Colonic mucosa (tissue), 4 donors: ENCODE results near the gene AMACR. TPM values are rescaled to one million over a fixed set of nuclear protein-coding genes. Genes with fewer than 3 reads are reported as not detected.

Source experiments
- DNase-seq: peaks from one replicate; pipeline ENCODE4 v3.0.0-alpha.2; 2020
- H3K27ac ChIP-seq: fragments of 200-600 bp; one replicate; pipeline ENCODE4 v1.8.0; 2021
- H3K27me3 ChIP-seq: fragments of 200-600 bp; one replicate; pipeline ENCODE4 v1.8.0; 2021
- H3K36me3 ChIP-seq: fragments of 200-600 bp; one replicate; pipeline ENCODE4 v1.8.0; 2021
- H3K4me1 ChIP-seq: fragments of 200-600 bp; one replicate; pipeline ENCODE4 v1.8.0; 2021; ENCODE audit warnings: mild to moderate bottlenecking
- H3K4me3 ChIP-seq: fragments of 200-600 bp; one replicate; pipeline ENCODE4 v1.8.0; 2021
- H3K9ac ChIP-seq, 2 donors: one replicate each; pipeline ENCODE4 v1.7.0; 2013; ENCODE audit warnings: control low read depth in 2 of 2, low read depth in 2 of 2, low read length in 2 of 2
- H3K9me3 ChIP-seq: fragments of 200-600 bp; one replicate; pipeline ENCODE4 v1.8.0; 2021
- intact Hi-C: fragments of 100-400 bp; cut with DNase I; formaldehyde crosslinking; loops from one replicate; pipeline ENCODE4 v1.14.1; 2022
- total RNA-seq, 2 donors: library from RNA; stranded (reverse); fragmentation: NEBNext Ultra II Directional in 1 of 2; extraction: Animal tissue kit (Norgen Biotek cat#: 25700) in 1 of 2; gene quantifications; one replicate each; pipeline ENCODE4 v1.2.1, GENCODE V29; 2021
- TF ChIP-seq, protein P1 (sequence below): fragments of 200-600 bp; IDR thresholded peaks from one replicate; pipeline ENCODE4 v1.8.0; 2022; ENCODE audit warnings: antibody characterized with exemption, mild to moderate bottlenecking
- donor health status: healthy.
- donor health status: DM: no; HTN: no; CAD: no.
- donor health status: DM: no; HTN: no; CAD: no.

The AMACR gene
- total RNA-seq, 2 donors from 2014 or later, result 50.3 to 67.9 TPM

DNA sequence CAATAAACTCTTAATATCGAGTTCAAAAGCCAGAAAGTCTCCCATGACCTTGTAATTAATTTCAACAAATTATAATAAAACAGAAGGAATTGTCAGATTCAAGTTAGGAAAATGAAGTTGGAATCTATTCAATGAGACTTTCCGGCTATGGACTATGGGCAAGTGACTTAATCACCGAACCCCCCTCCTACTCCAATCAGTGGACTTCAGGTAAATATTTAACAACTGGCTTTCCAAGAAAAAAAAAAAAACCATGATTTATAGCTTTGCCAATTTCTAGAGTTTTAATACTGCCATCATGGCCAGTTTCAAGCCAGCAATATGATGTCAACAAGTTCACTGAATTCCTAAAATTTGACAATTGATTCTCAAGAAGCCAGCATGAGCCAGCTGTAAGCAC is 27.8 kb downstream of the AMACR start:
- intact Hi-C loops, result no loop called here
- no peak overlapping the region for H3K9ac ChIP-seq
- TF ChIP-seq, protein P1, sequence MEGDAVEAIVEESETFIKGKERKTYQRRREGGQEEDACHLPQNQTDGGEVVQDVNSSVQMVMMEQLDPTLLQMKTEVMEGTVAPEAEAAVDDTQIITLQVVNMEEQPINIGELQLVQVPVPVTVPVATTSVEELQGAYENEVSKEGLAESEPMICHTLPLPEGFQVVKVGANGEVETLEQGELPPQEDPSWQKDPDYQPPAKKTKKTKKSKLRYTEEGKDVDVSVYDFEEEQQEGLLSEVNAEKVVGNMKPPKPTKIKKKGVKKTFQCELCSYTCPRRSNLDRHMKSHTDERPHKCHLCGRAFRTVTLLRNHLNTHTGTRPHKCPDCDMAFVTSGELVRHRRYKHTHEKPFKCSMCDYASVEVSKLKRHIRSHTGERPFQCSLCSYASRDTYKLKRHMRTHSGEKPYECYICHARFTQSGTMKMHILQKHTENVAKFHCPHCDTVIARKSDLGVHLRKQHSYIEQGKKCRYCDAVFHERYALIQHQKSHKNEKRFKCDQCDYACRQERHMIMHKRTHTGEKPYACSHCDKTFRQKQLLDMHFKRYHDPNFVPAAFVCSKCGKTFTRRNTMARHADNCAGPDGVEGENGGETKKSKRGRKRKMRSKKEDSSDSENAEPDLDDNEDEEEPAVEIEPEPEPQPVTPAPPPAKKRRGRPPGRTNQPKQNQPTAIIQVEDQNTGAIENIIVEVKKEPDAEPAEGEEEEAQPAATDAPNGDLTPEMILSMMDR, result no peak
- no peaks in the 10 kb centered on the region for H3K36me3 ChIP-seq
- no peaks in the 10 kb centered on the region for H3K9me3 ChIP-seq
- H3K4me1 ChIP-seq, result no peaks in the 10 kb centered on the region
- H3K27ac ChIP-seq, result no peak overlapping the region
- no peak for DNase-seq
- no peak overlapping the region for H3K4me3 ChIP-seq
- H3K27me3 ChIP-seq, result no peaks in the 10 kb centered on the region

GRCh38 chr5:33978306-33978705 is 29.5 kb downstream of the AMACR start:
- H3K36me3 ChIP-seq, result no peaks in the 10 kb centered on the region
- intact Hi-C loops, result no loop called here
- no peak overlapping the region for H3K27ac ChIP-seq
- H3K4me3 ChIP-seq, result no peak overlapping the region
- no peak overlapping the region for H3K9ac ChIP-seq
- no peaks in the 10 kb centered on the region for H3K4me1 ChIP-seq
- no peaks in the 10 kb centered on the region for H3K27me3 ChIP-seq
- H3K9me3 ChIP-seq, result no peaks in the 10 kb centered on the region
- TF ChIP-seq, protein P1, result no peak
- DNase-seq, result no peak

- Histone ChIP-seq H3K9ac (no peak overlapping the region), H3K9me3 (no peaks in the 10 kb centered on the region), H3K4me1 (no peaks in the 10 kb centered on the region), H3K27me3 (no peaks in the 10 kb centered on the region), H3K27ac (no peak overlapping the region), H3K36me3 (no peaks in the 10 kb centered on the region), H3K4me3 (no peak overlapping the region)
- intact Hi-C loops, result no loop called here
- TF ChIP-seq, protein P1, result no peak
- no peak for DNase-seq
Measured at GRCh38 chr5:33976307-33976706, 31.5 kb downstream of the AMACR start.

GRCh38 chr5:33975852-33976251 is 32.0 kb downstream of the AMACR start:
- intact Hi-C loops, result no loop called here

DNA sequence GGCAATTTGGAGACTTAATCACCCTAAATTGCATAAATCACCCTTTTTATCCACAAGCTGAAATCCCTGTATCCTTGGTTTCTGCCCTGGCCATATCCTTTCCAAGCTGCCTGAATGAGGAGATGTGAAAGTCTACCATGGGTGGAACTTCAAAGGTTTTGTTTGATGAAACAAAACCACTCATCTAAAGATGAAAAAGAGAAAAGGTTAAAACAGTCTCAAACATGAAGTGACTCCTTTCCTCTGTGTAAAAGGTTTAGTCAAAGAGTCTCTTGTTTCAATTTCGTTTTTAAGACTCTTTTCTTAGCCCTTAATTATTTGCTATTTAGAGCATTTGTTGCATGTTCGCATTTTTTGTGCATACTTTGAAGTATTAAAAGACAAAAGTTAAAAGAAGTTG is 34.6 kb downstream of the AMACR start:
- intact Hi-C loops, result no loop called here
- Histone ChIP-seq H3K36me3 (no peaks in the 10 kb centered on the region), H3K9me3 (no peaks in the 10 kb centered on the region), H3K27ac (no peak overlapping the region), H3K4me3 (no peak overlapping the region), H3K4me1 (no peaks in the 10 kb centered on the region), H3K9ac (no peak overlapping the region), H3K27me3 (no peaks in the 10 kb centered on the region)
- DNase-seq, result no peak
- TF ChIP-seq, protein P1, result no peak

More at GRCh38 chr5:33975852-33976251, 32.0 kb downstream of the AMACR start:
- H3K4me1 ChIP-seq, result no peaks in the 10 kb centered on the region
- H3K27ac ChIP-seq, result no peak overlapping the region
- no peaks in the 10 kb centered on the region for H3K9me3 ChIP-seq
- DNase-seq, result no peak
- TF ChIP-seq, protein P1, result no peak
- H3K4me3 ChIP-seq, result no peak overlapping the region
- no peak overlapping the region for H3K9ac ChIP-seq
- H3K36me3 ChIP-seq, result no peaks in the 10 kb centered on the region
- H3K27me3 ChIP-seq, result no peaks in the 10 kb centered on the region
